IMR-90 (cell line): Measurements from ENCODE around the gene CARM1. TPM values are rescaled to one million over a fixed set of nuclear protein-coding genes. Genes with fewer than 3 reads are reported as not detected.

ENCODE experiments used
- ATAC-seq: fragments of 200-7000 bp; cut with Tn5 transposase; 2 replicates; pipeline ENCODE4 v1.9.1; 2020; ENCODE audit warnings: low read depth, mild to moderate bottlenecking, moderate library complexity
- BruUV-seq: library from RNA; stranded (reverse); fragments of 400-500 nt; replicated peaks from 2 replicates; lab custom pipeline; 2021; lab: Mats Ljungman, UMichigan
- CTCF ChIA-PET: fragments of 300-600 bp; formaldehyde crosslinking; extraction: SDS; loops from one replicate; lab custom pipeline; 2021; ENCODE audit warnings: antibody characterized with exemption; lab: Yijun Ruan, JAX
- POLR2A ChIA-PET: fragments of 300-600 bp; sonication (Branson Sonifier 250); formaldehyde crosslinking; loops from one replicate; lab custom pipeline; 2022; ENCODE audit warnings: antibody characterized with exemption; ENCODE audit not compliant: unreplicated experiment; lab: Charles Lee
- DNase-seq: peaks from one replicate; pipeline ENCODE4 v3.0.0; 2013
- H2AFZ ChIP-seq: replicated peaks from 2 replicates; pipeline ENCODE3; 2013; ENCODE audit warnings: low read length, mild to moderate bottlenecking; ENCODE audit not compliant: poor library complexity
- H2AK5ac ChIP-seq: 2 replicates; pipeline ENCODE4 v1.6.1; 2013; ENCODE audit warnings: low read depth, low read length, inconsistent platforms
- H2AK9ac ChIP-seq: replicated peaks from 2 replicates; pipeline ENCODE3; 2013; ENCODE audit warnings: mild to moderate bottlenecking, low read depth, low read length, moderate library complexity; ENCODE audit not compliant: poor library complexity
- H2BK120ac ChIP-seq: 2 replicates; pipeline ENCODE4 v1.6.1; 2013; ENCODE audit warnings: low read depth, low read length, inconsistent platforms
- H2BK15ac ChIP-seq: 3 replicates; pipeline ENCODE4 v1.6.1; 2013; ENCODE audit warnings: low read depth, low read length, inconsistent platforms
- H2BK20ac ChIP-seq: 2 replicates; pipeline ENCODE4 v1.6.1; 2013; ENCODE audit warnings: low read depth, mild to moderate bottlenecking, inconsistent platforms, low read length, moderate library complexity
- H2BK5ac ChIP-seq: 2 replicates; pipeline ENCODE4 v1.6.1; 2013; ENCODE audit warnings: mild to moderate bottlenecking, low read depth, low read length, inconsistent platforms; ENCODE audit not compliant: poor library complexity, severe bottlenecking
- H3K14ac ChIP-seq: replicated peaks from 2 replicates; pipeline ENCODE4 v1.6.1; 2013; ENCODE audit warnings: low read depth, low read length, inconsistent platforms
- H3K18ac ChIP-seq: 2 replicates; pipeline ENCODE4 v1.6.1; 2013; ENCODE audit warnings: low read depth, low read length, control low read depth
- H3K23ac ChIP-seq: 2 replicates; pipeline ENCODE4 v1.6.1; 2013; ENCODE audit warnings: low read depth, low read length, inconsistent platforms
- H3K27ac ChIP-seq: 2 replicates; pipeline ENCODE4 v1.5.1; 2013; ENCODE audit warnings: mild to moderate bottlenecking, control low read depth, low read length; ENCODE audit not compliant: insufficient read depth
- H3K27me3 ChIP-seq: 2 replicates; pipeline ENCODE4 v1.6.1; 2013; ENCODE audit warnings: low read length; ENCODE audit not compliant: control insufficient read depth, insufficient read depth
- H3K36me3 ChIP-seq: 2 replicates; pipeline ENCODE4 v1.6.1; 2013; ENCODE audit warnings: low read length, mixed read lengths; ENCODE audit not compliant: control insufficient read depth, insufficient read depth
- H3K4ac ChIP-seq: 2 replicates; pipeline ENCODE4 v1.6.1; 2013; ENCODE audit warnings: low read depth, low read length, inconsistent platforms
- H3K4me1 ChIP-seq: 2 replicates; pipeline ENCODE4 v1.6.1; 2013; ENCODE audit warnings: low read length, mixed read lengths; ENCODE audit not compliant: control insufficient read depth, insufficient read depth
- H3K4me2 ChIP-seq: 2 replicates; pipeline ENCODE4 v1.6.1; 2013; ENCODE audit warnings: low read depth, mild to moderate bottlenecking, control low read depth, low read length, moderate library complexity
- H3K4me3 ChIP-seq: 2 replicates; pipeline ENCODE4 v1.5.1; 2013; ENCODE audit warnings: low read depth, mild to moderate bottlenecking, control low read depth, low read length, moderate library complexity; ENCODE audit not compliant: insufficient read depth
- H3K56ac ChIP-seq: 2 replicates; pipeline ENCODE4 v1.6.1; 2013; ENCODE audit warnings: low read length, inconsistent platforms; ENCODE audit not compliant: insufficient read depth; ENCODE audit errors: extremely low read depth
- H3K79me1 ChIP-seq, 2 experiments: 2 replicates each; pipeline ENCODE4 v1.6.1; 2013; ENCODE audit warnings: low read length in 2 of 2, inconsistent platforms in 1 of 2, low read depth in 1 of 2
- H3K9ac ChIP-seq: 2 replicates; pipeline ENCODE4 v1.6.1; 2013; ENCODE audit warnings: low read depth, low read length, control low read depth
- H3K9me1 ChIP-seq: 2 replicates; pipeline ENCODE4 v1.6.1; 2013; ENCODE audit warnings: low read length, inconsistent platforms; ENCODE audit not compliant: insufficient read depth
- H3K9me3 ChIP-seq: 2 replicates; pipeline ENCODE4 v1.6.1; 2013; ENCODE audit warnings: low read length; ENCODE audit not compliant: control insufficient read depth, insufficient read depth
- H4K20me1 ChIP-seq: 2 replicates; pipeline ENCODE4 v1.6.1; 2013; ENCODE audit warnings: low read length, inconsistent platforms; ENCODE audit not compliant: insufficient read depth
- H4K5ac ChIP-seq: 2 replicates; pipeline ENCODE4 v1.6.1; 2013; ENCODE audit warnings: mild to moderate bottlenecking, low read depth, low read length, control low read depth
- H4K8ac ChIP-seq, 2 experiments: 2 replicates each; pipeline ENCODE4 v1.6.1; 2013; ENCODE audit warnings: low read depth in 2 of 2, low read length in 2 of 2, control low read depth in 1 of 2, inconsistent platforms in 1 of 2
- H4K91ac ChIP-seq: 2 replicates; pipeline ENCODE4 v1.6.1; 2013; ENCODE audit warnings: low read depth, low read length, inconsistent platforms; ENCODE audit not compliant: insufficient read depth
- BHLHE40 ChIP-seq: fragments of 150-350 bp; IDR thresholded peaks from 2 replicates; pipeline ENCODE4 v1.6.1; 2016; ENCODE audit warnings: mild to moderate bottlenecking, low read depth, low read length
- CEBPB ChIP-seq: IDR thresholded peaks from 2 replicates; pipeline ENCODE4 v1.6.1; 2012; ENCODE audit warnings: low read depth, low read length, improper control_type of control experiment
- CHD1 ChIP-seq: IDR thresholded peaks from 2 replicates; pipeline ENCODE4 v1.6.1; 2012; ENCODE audit warnings: low read depth, low read length, improper control_type of control experiment
- CTCF ChIP-seq: conservative IDR thresholded peaks from 2 replicates; pipeline ENCODE4 v1.5.1; 2012; ENCODE audit warnings: mild to moderate bottlenecking, low read depth, low read length, improper control_type of control experiment
- FOS ChIP-seq: fragments of 150-350 bp; IDR thresholded peaks from 2 replicates; pipeline ENCODE4 v1.6.1; 2016; ENCODE audit warnings: low read depth, low read length
- MAFK ChIP-seq: IDR thresholded peaks from 2 replicates; pipeline ENCODE4 v1.6.1; 2012; ENCODE audit warnings: low read depth, low read length, improper control_type of control experiment
- MAZ ChIP-seq: IDR thresholded peaks from 2 replicates; pipeline ENCODE4 v1.6.1; 2012; ENCODE audit warnings: low read depth, mild to moderate bottlenecking, low read length, improper control_type of control experiment, moderate library complexity, borderline replicate concordance
- MXI1 ChIP-seq: IDR thresholded peaks from 2 replicates; pipeline ENCODE4 v1.6.1; 2012; ENCODE audit warnings: low read depth, mild to moderate bottlenecking, low read length, moderate library complexity, borderline replicate concordance
- NFE2L2 ChIP-seq: fragments of 150-350 bp; IDR thresholded peaks from 2 replicates; pipeline ENCODE4 v1.6.1; 2016; ENCODE audit warnings: low read depth, mild to moderate bottlenecking, low read length
- POLR2A ChIP-seq: IDR thresholded peaks from 2 replicates; pipeline ENCODE4 v1.6.1; 2012; ENCODE audit warnings: mild to moderate bottlenecking, low read depth, low read length
- RAD21 ChIP-seq: IDR thresholded peaks from 2 replicates; pipeline ENCODE4 v1.6.1; 2012; ENCODE audit warnings: low read length, improper control_type of control experiment
- RCOR1 ChIP-seq: IDR thresholded peaks from 2 replicates; pipeline ENCODE4 v1.6.1; 2012; ENCODE audit warnings: mild to moderate bottlenecking, low read length, improper control_type of control experiment; ENCODE audit not compliant: insufficient replicate concordance
- RFX5 ChIP-seq: IDR thresholded peaks from 2 replicates; pipeline ENCODE4 v1.8.0; 2012; ENCODE audit warnings: low read depth, mild to moderate bottlenecking, low read length, moderate library complexity
- SMC3 ChIP-seq: fragments of 150-350 bp; IDR thresholded peaks from 2 replicates; pipeline ENCODE4 v1.6.1; 2016; ENCODE audit warnings: low read depth, mild to moderate bottlenecking, antibody characterized with exemption, low read length, moderate library complexity
- USF2 ChIP-seq: fragments of 150-350 bp; IDR thresholded peaks from 2 replicates; pipeline ENCODE4 v1.6.1; 2017; ENCODE audit warnings: mild to moderate bottlenecking, antibody characterized with exemption, low read length, low read depth
- WGBS, 2 experiments: methylation state at CpG; one replicate each; pipeline versions ENCODE4 v1.1.5 to v1.1.7; 2013; ENCODE audit warnings: missing lambda C conversion rate in 2 of 2; ENCODE audit not compliant: insufficient read length in 1 of 2; ENCODE audit errors: extremely low coverage in 2 of 2; 5-methylcytosine and 5-hydroxymethylcytosine counted together
- dilution Hi-C: fragments of 300-500 bp; cut with HindIII; formaldehyde crosslinking; loops from one replicate; pipeline ENCODE4 v1.14.3; 2018; ENCODE audit warnings: low sequenced_read_pairs; ENCODE audit not compliant: unreplicated experiment
- in situ Hi-C: fragments of 300-500 bp; cut with MboI; formaldehyde crosslinking; loops from 3 replicates; pipeline ENCODE4 v1.14.3; 2019; ENCODE audit warnings: low sequenced_read_pairs, inconsistent platforms, mixed read lengths
- intact Hi-C: fragments of 100-400 bp; cut with micrococcal nuclease; formaldehyde crosslinking; loops from 2 replicates; pipeline ENCODE4 v1.10.0; 2022
- polyA plus RNA-seq, 3 experiments: library from polyadenylated mRNA; depleted of rRNA; stranded (reverse); fragments of >200 nt; gene quantifications; 2 replicates each; pipeline ENCODE4 v1.2.3, GENCODE V29; 2012; ENCODE audit warnings: low replicate concordance in 1 of 3
- total RNA-seq: library from RNA; depleted of rRNA; stranded (reverse); fragments of >200 nt; gene quantifications from 2 replicates; pipeline ENCODE4 v1.2.3, GENCODE V29; 2012
- TF ChIP-seq, protein P1 (sequence below): fragments of 150-350 bp; IDR thresholded peaks from 2 replicates; pipeline ENCODE4 v1.6.1; 2016; ENCODE audit warnings: low read depth, mild to moderate bottlenecking, low read length, moderate library complexity, borderline replicate concordance

CARM1 gene
- total and polyA plus RNA-seq, 2 of the 4 experiments (the other 2 are of a cell fraction) = 20.3 to 67.1 TPM

GRCh38 chr19:10832939-10833296 is 38.4 kb upstream of the CARM1 start:
- TF ChIP-seq, protein P1, sequence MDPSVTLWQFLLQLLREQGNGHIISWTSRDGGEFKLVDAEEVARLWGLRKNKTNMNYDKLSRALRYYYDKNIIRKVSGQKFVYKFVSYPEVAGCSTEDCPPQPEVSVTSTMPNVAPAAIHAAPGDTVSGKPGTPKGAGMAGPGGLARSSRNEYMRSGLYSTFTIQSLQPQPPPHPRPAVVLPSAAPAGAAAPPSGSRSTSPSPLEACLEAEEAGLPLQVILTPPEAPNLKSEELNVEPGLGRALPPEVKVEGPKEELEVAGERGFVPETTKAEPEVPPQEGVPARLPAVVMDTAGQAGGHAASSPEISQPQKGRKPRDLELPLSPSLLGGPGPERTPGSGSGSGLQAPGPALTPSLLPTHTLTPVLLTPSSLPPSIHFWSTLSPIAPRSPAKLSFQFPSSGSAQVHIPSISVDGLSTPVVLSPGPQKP = no peak
- TF ChIP-seq USF2 = no peak
- TF ChIP-seq NFE2L2 = no peak
- TF ChIP-seq SMC3 = no peak
- no peak for TF ChIP-seq MAFK
- TF ChIP-seq CEBPB = no peak
- no peak for TF ChIP-seq POLR2A
- no peak for TF ChIP-seq RAD21
- no peak for TF ChIP-seq BHLHE40
- TF ChIP-seq MAZ = no peak
- no peak for TF ChIP-seq FOS
- no peak for TF ChIP-seq MXI1
- TF ChIP-seq RCOR1 = no peak
- no peak for TF ChIP-seq RFX5
- TF ChIP-seq CTCF = no peak
- no peak for TF ChIP-seq CHD1
- Histone ChIP-seq H3K4me3 (no peak overlapping the region), H2BK15ac (no peak overlapping the region), H3K79me1 (peaks cover 11 to 17% of the 10 kb centered on the region in 2 experiments; a peak in 3 of 4 replicates), H2AK9ac (no peak overlapping the region), H3K18ac (no peak overlapping the region), H2BK5ac (no peak overlapping the region), H2AFZ (no peak overlapping the region), H3K9ac (no peak overlapping the region), H4K20me1 (no peaks in the 10 kb centered on the region; the same call in 1 of the 2 replicates), H2BK20ac (no peak overlapping the region), H3K23ac (no peak overlapping the region), H3K14ac (no peak overlapping the region), H3K9me1 (peaks cover 7% of the 10 kb centered on the region; the same call in 1 of the 2 replicates), H3K9me3 (peaks cover 5% of the 10 kb centered on the region), H2BK120ac (no peak overlapping the region), H3K27me3 (no peaks in the 10 kb centered on the region), H4K5ac (no peak overlapping the region), H3K36me3 (peaks cover 44% of the 10 kb centered on the region), H4K91ac (no peak overlapping the region), H3K4ac (no peak overlapping the region), H3K56ac (no peak overlapping the region), H3K4me1 (peaks cover 9% of the 10 kb centered on the region), H3K27ac (no peak overlapping the region), H3K4me2 (no peak overlapping the region), H2AK5ac (no peak overlapping the region), H4K8ac (no peak overlapping the region)
- CTCF ChIA-PET = no interaction called here
- intact Hi-C loops = no loop called here
- POLR2A ChIA-PET = no interaction called here
- BruUV-seq = no TSS peak
- dilution Hi-C loops = no loop called here
- in situ Hi-C loops = no loop called here
- WGBS, 2 experiments = 87% methylated on average over 19 of the region's 20 CpGs; no CpG with 5 or more reads in 1 of the 2 experiments
- ATAC-seq (no peak), DNase-seq (no peak)
